ENCODE results near the gene GNG8.

- no peak for TF ChIP-seq CTCF (IDR thresholded peaks at IDR 0.05)
- no peak for TF ChIP-seq POLR2A (IDR thresholded peaks at IDR 0.05)
Measured at GRCh38 chr19:46621191-46622117, 14.5 kb downstream of the GNG8 start.

All from testis (tissue), 2 donors.